Activated CD8-positive, alpha-beta T cell treated with anti-CD3 and anti-CD28 coated beads for 36 hours (primary cell): ENCODE data around the gene CNIH3. TPM values are rescaled to one million over a fixed set of nuclear protein-coding genes. Genes with fewer than 3 reads are reported as not detected.

ENCODE experiments used
- ATAC-seq: fragments of 200-7000 bp; cut with Tn5 transposase; one replicate; pipeline ENCODE4 v1.10.0; 2021; ENCODE audit warnings: mild to moderate bottlenecking, moderate library complexity
- CTCF ChIA-PET: fragments of 350-600 bp; sonication (Branson Sonifier 250); formaldehyde crosslinking; loops from one replicate; lab custom pipeline; 2021; ENCODE audit warnings: antibody characterized with exemption; lab: Charles Lee
- POLR2A ChIA-PET: fragments of 350-600 bp; sonication (Branson Sonifier 250); formaldehyde crosslinking; loops from one replicate; lab custom pipeline; 2021; ENCODE audit warnings: antibody characterized with exemption; lab: Charles Lee
- DNase-seq: peaks from one replicate; pipeline ENCODE4 v3.0.0-alpha.2; 2020
- H3K27ac Mint-ChIP-seq: one replicate; pipeline ENCODE4 v1.8.0; 2021; ENCODE audit warnings: mild to moderate bottlenecking, mixed read lengths
- H3K27me3 Mint-ChIP-seq: one replicate; pipeline ENCODE4 v1.8.0; 2021; ENCODE audit warnings: mixed read lengths
- H3K36me3 Mint-ChIP-seq: one replicate; pipeline ENCODE4 v1.8.0; 2021; ENCODE audit warnings: low read depth, mixed read lengths
- H3K4me1 Mint-ChIP-seq: one replicate; pipeline ENCODE4 v1.8.0; 2021; ENCODE audit warnings: low read depth, mixed read lengths
- H3K4me3 Mint-ChIP-seq: one replicate; pipeline ENCODE4 v1.8.0; 2021; ENCODE audit warnings: mild to moderate bottlenecking, moderate library complexity, mixed read lengths
- H3K9me3 Mint-ChIP-seq: one replicate; pipeline ENCODE4 v1.8.0; 2021; ENCODE audit warnings: mixed read lengths
- intact Hi-C: fragments of 100-400 bp; cut with micrococcal nuclease; formaldehyde crosslinking; loops from one replicate; pipeline ENCODE4 v1.10.0; 2022
- total RNA-seq, 2 experiments: library from RNA; stranded (reverse); gene quantifications; one replicate each; pipeline ENCODE4 v1.2.3, GENCODE V29; 2021
- TF ChIP-seq, protein P1 (sequence below): fragments of 200-600 bp; IDR thresholded peaks from one replicate; pipeline ENCODE4 v1.8.0; 2022; ENCODE audit warnings: antibody characterized with exemption, mild to moderate bottlenecking

Gene CNIH3
- total RNA-seq, 2 experiments from 2014 or later = 1.6 to 2.1 TPM

DNA sequence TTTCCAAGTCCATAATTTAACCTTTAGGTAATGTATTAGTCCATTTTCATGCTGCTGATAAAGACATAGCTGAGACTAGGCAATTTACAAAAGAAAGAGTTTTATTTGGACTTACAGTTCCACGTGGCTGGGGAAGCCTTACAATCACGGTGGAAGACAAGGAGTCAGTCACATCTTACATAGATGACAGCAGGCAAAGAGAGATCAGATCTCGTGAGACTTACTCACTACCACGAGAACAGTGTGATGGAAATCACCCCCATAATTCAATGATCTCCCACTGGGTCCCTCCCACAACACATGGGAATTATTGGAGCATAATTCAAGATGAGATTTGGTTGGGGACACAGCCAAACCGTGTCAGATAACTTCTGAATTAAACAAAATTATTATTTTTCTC lies 44.0 kb downstream of the CNIH3 start:
- ATAC-seq = no peak
- TF ChIP-seq, protein P1, sequence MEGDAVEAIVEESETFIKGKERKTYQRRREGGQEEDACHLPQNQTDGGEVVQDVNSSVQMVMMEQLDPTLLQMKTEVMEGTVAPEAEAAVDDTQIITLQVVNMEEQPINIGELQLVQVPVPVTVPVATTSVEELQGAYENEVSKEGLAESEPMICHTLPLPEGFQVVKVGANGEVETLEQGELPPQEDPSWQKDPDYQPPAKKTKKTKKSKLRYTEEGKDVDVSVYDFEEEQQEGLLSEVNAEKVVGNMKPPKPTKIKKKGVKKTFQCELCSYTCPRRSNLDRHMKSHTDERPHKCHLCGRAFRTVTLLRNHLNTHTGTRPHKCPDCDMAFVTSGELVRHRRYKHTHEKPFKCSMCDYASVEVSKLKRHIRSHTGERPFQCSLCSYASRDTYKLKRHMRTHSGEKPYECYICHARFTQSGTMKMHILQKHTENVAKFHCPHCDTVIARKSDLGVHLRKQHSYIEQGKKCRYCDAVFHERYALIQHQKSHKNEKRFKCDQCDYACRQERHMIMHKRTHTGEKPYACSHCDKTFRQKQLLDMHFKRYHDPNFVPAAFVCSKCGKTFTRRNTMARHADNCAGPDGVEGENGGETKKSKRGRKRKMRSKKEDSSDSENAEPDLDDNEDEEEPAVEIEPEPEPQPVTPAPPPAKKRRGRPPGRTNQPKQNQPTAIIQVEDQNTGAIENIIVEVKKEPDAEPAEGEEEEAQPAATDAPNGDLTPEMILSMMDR = no peak
- Mint-ChIP-seq H3K27me3 (no peaks in the 10 kb centered on the region), H3K36me3 (no peaks in the 10 kb centered on the region), H3K27ac (no peak overlapping the region), H3K9me3 (no peaks in the 10 kb centered on the region), H3K4me3 (no peak overlapping the region), H3K4me1 (no peaks in the 10 kb centered on the region)
- POLR2A ChIA-PET = no interaction called here
- DNase-seq = no peak
- intact Hi-C loops = no loop called here
- CTCF ChIA-PET = interaction anchor here (1.0 kb wide), 1 partner anchor 143 kb away, joined by 3 read pairs; no protein-coding TSS in a partner anchor

DNA sequence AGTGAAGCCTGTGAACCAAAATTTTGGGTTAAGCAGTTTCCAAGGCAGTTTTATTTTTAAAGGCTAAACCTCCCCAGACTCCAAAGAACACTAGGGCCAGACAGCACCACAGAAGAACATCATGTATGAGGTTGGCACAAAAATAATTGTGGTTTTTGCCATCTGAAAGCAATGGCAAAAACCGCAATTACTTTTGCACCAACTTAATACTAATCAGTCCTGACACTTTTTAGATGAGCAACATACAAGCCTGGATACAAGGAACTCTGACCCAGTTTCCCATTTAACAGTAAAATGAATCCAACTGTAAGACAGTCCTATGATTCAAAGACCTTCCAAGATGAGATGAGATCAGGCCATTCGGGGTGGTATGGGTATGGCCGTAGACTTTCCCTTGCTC lies 46.8 kb downstream of the CNIH3 start:
- intact Hi-C loops = no loop called here
- Mint-ChIP-seq H3K36me3 (no peaks in the 10 kb centered on the region), H3K27me3 (no peaks in the 10 kb centered on the region), H3K4me1 (no peaks in the 10 kb centered on the region), H3K27ac (no peak overlapping the region), H3K4me3 (no peak overlapping the region), H3K9me3 (no peaks in the 10 kb centered on the region)
- DNase-seq = no peak
- CTCF ChIA-PET = interaction anchor here (1.2 kb wide), 1 partner anchor 188 kb away, joined by 3 read pairs; no protein-coding TSS in a partner anchor
- POLR2A ChIA-PET = no interaction called here
- TF ChIP-seq, protein P1 = no peak
- ATAC-seq = no peak

DNA sequence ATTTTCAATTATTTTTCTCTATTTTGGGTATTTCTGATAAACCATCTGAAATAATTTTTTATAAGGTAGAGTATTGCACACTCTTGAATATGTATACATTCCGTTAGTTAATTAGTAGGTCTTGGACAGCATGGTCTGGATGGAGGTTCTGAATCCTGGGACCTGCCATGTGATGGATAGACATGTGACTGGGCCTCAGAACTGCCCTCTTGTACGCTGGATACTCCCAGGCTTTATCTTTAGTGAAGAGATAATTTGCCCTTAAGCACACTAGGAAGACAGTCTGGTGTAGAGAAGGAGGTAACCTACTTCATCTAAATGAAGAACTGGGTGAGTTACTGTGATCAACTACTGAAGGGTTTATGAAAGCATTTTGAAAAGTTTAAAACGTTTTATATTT lies 48.9 kb downstream of the CNIH3 start:
- H3K36me3 Mint-ChIP-seq = no peaks in the 10 kb centered on the region
- intact Hi-C loops = no loop called here
- CTCF ChIA-PET = no interaction called here

DNA sequence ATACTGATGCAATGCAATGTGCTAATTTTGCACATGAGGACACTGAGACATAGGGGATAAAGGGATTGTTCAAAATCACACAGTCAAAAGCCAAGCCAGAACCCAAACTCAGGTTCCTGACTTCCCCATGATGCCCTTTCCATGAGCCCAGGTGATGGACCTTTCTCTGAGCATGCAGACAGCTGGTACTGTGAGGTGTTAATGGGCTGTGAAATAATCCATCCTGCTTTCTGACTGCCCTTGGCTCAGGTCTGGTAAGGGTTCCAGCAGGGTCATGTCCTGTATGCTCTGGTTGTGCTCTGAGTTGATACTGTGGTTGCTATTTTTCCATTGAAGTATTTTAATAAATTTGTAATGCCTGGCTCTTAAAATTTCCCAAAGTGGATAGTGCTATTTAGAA lies 50.0 kb downstream of the CNIH3 start:
- H3K27me3 Mint-ChIP-seq = no peaks in the 10 kb centered on the region
- H3K4me1 Mint-ChIP-seq = no peaks in the 10 kb centered on the region
- POLR2A ChIA-PET = no interaction called here
- H3K27ac Mint-ChIP-seq = no peak overlapping the region
- H3K36me3 Mint-ChIP-seq = no peaks in the 10 kb centered on the region
- DNase-seq (no peak), ATAC-seq (no peak)
- H3K9me3 Mint-ChIP-seq = no peaks in the 10 kb centered on the region
- H3K4me3 Mint-ChIP-seq = no peak overlapping the region
- TF ChIP-seq, protein P1 = no peak
- intact Hi-C loops = no loop called here
- CTCF ChIA-PET = no interaction called here

More for the DNA sequence above, 48.9 kb downstream of the CNIH3 start:
- DNase-seq (no peak), ATAC-seq (no peak)
- TF ChIP-seq, protein P1 = no peak
- Mint-ChIP-seq H3K4me1 (no peaks in the 10 kb centered on the region), H3K9me3 (no peaks in the 10 kb centered on the region), H3K27me3 (no peaks in the 10 kb centered on the region), H3K27ac (no peak overlapping the region), H3K4me3 (no peak overlapping the region)
- POLR2A ChIA-PET = no interaction called here

DNA sequence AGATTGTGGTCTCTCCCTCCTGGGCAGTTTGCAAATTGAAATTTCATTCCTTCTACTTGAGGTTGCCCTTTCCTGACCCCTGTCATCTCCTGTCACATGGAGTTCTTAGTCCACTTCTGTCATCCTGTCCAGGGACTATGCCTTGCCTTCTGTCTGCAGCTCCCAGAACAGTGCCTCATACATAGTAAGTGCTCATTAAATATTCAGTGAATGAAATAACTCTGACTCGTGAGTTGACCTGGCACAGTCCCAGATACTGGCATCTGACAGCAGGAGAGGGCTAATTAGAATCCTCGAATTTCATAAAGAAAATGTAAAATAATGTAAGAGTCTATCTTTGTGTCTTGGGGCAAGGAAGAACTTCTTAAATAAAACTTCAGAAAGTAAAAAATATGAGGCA lies 50.8 kb downstream of the CNIH3 start:
- ChIA-PET CTCF (no interaction called here), POLR2A (no interaction called here)
- H3K9me3 Mint-ChIP-seq = no peaks in the 10 kb centered on the region
- TF ChIP-seq, protein P1 = no peak
- DNase-seq (no peak), ATAC-seq (no peak)
- no peaks in the 10 kb centered on the region for H3K4me1 Mint-ChIP-seq
- H3K27me3 Mint-ChIP-seq = no peaks in the 10 kb centered on the region
- H3K4me3 Mint-ChIP-seq = no peak overlapping the region
- no peak overlapping the region for H3K27ac Mint-ChIP-seq
- intact Hi-C loops = no loop called here
- no peaks in the 10 kb centered on the region for H3K36me3 Mint-ChIP-seq
